ENCODE measurements around the gene FRMD5.

The FRMD5 gene

DNA sequence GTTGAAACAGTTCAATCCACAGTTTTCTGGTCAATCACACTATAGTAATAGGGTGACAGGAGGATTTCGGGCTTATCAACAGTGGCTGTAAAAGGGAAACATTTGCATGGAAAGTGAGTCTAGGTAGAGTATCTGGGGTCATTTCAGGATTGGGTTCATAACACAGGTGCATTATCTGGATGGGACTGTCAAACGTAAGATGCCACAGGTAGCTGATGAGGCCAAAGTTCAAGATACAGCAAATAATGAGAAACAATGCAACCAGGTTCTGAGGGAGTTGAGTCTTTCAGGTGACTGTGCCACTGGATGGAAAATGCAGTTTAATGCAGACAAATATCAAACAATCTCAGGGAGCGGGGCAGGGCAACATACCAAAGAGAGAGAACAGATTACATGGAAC lies 306.0 kb downstream of the FRMD5 start:
- no peaks in the 10 kb centered on the region for H3K27me3 ChIP-seq

DNA sequence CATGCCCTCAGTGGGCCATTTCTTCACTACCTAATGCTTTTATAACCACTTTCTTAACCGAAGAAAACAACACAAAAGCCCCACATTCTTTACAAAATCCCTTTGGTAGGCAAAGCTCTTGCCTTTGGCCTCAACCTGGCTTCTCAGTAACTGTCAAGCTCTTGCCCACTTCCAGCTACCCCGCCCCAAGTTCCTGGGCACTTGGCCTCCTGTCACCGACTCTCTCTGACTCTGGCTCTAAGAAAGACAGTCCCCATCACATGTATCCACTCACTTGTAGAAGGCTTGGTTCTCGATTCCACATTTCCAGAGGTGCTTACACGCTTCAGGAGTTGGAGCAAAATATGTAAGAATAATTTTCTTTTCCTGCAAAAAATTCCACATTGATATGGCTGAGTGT lies 307.2 kb downstream of the FRMD5 start:
- TF ChIP-seq Cebpa-rat (IDR thresholded peaks at IDR 0.05), result no peak
- Histone ChIP-seq H3K4me3 (no peak overlapping the region), H3K36me3 (peaks cover 44% of the 10 kb centered on the region), H3K9ac (no peak overlapping the region), H3K4me2 (no peak overlapping the region), H3K9me3 (no peaks in the 10 kb centered on the region), H3K27ac (no peak overlapping the region), H3K4me1 (no peaks in the 10 kb centered on the region), H4K20me1 (no peaks in the 10 kb centered on the region), H3K27me3 (no peaks in the 10 kb centered on the region)

More for the DNA sequence above, 306.0 kb downstream of the FRMD5 start:
- Histone ChIP-seq H3K9ac (no peak overlapping the region), H4K20me1 (no peaks in the 10 kb centered on the region), H3K27ac (no peak overlapping the region), H3K36me3 (peaks cover 32% of the 10 kb centered on the region), H3K4me2 (no peak overlapping the region), H3K4me1 (no peaks in the 10 kb centered on the region), H3K9me3 (no peaks in the 10 kb centered on the region), H3K4me3 (no peak overlapping the region)
- no peak for TF ChIP-seq Cebpa-rat (IDR thresholded peaks at IDR 0.05)

DNA sequence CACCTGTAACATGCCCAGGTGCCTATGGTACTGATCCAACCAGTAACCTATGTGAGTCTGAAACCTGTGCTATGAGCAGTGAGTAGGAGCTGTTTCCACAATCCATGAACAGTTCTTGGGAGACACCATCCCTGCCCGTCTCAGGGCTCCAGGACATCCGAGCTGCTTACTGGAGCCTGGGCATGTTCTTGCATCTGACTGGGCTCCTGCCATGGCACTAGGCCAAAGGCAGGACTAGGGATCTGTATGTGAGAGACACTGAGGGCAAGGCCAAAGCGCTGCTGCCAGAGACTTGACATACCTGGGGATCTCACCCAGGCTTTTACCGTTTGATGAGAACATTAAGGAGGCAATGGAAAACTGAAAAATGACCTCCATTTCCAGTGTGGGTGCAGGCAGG lies 308.5 kb downstream of the FRMD5 start:
- no peak overlapping the region for H3K27ac ChIP-seq
- no peaks in the 10 kb centered on the region for H3K4me1 ChIP-seq
- H3K9ac ChIP-seq, result no peak overlapping the region
- H3K9me3 ChIP-seq, result no peaks in the 10 kb centered on the region
- H3K36me3 ChIP-seq, result peaks cover 51% of the 10 kb centered on the region
- no peaks in the 10 kb centered on the region for H3K27me3 ChIP-seq
- no peak overlapping the region for H3K4me3 ChIP-seq
- H3K4me2 ChIP-seq, result no peak overlapping the region
- no peaks in the 10 kb centered on the region for H4K20me1 ChIP-seq
- no peak for TF ChIP-seq Cebpa-rat (IDR thresholded peaks at IDR 0.05)

DNA sequence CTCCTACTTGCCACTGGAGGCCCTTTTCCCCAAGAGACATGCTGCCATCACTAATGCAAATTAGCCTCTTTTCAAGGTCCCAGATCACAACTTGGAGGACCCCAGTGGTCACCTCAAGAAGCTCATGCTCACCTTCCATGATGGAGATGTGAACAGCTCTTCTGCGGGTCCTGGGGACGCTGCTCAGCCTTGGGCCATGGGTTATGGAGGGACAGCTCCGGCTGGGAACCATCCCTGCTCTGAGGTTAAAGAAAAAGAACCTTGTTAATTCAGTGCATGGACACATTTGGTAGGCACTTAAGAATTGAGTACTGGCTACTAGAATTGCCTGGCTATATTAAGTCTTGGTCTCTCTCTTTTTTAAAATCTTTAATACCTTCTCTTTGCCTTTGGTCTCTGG lies 311.5 kb downstream of the FRMD5 start:
- Histone ChIP-seq H3K27ac (no peak overlapping the region), H3K36me3 (peaks cover 66% of the 10 kb centered on the region), H3K4me1 (no peaks in the 10 kb centered on the region), H3K4me2 (no peak overlapping the region), H3K4me3 (no peak overlapping the region), H3K27me3 (no peaks in the 10 kb centered on the region), H3K9me3 (no peaks in the 10 kb centered on the region), H4K20me1 (no peaks in the 10 kb centered on the region), H3K9ac (no peak overlapping the region)
- TF ChIP-seq Cebpa-rat (IDR thresholded peaks at IDR 0.05), result no peak

DNA sequence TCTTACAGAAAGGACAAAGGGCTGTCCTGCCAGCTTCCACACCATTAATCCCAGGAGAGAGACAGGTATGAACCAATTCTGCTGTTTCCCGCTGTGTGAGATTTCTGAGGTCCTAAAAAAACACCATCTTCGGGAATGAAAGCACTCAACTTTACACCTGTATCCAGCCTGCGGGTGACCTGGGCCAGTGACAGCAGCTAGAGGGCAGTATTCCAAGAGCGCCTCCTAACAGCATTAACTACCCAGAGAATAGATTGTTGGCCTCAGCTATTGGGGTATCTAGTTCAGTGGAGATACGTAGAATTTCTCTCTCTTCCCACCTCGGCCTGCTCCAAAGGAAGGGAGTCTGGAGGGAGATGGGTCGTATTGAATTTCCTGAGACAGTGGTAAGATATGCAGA lies 313.1 kb downstream of the FRMD5 start:
- Histone ChIP-seq H3K4me3 (no peak overlapping the region), H3K27ac (no peak overlapping the region), H3K4me1 (no peaks in the 10 kb centered on the region), H4K20me1 (no peaks in the 10 kb centered on the region), H3K36me3 (peaks cover 82% of the 10 kb centered on the region), H3K9me3 (no peaks in the 10 kb centered on the region), H3K27me3 (no peaks in the 10 kb centered on the region), H3K4me2 (no peak overlapping the region), H3K9ac (no peak overlapping the region)
- no peak for TF ChIP-seq Cebpa-rat (IDR thresholded peaks at IDR 0.05)

DNA sequence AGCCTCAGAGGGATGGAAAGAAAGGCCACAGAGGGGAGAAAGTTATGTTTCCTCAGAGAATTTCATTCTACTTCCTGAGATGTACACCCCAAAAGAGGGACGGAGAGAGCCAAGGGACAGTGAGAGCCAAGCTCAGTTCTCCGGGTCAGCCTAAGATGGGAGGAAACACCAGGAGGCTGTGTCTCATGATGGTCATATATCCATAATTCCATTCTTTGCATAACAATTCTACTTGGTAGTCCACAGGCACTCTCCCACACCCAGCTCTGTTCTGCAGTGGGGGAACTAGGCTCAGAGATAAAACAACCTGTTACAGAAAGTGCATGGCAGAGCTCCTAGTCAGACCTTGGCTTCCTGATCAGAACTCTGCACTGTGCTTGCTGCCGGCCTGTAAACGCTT lies 313.8 kb downstream of the FRMD5 start:
- no peak for TF ChIP-seq Cebpa-rat (IDR thresholded peaks at IDR 0.05)
- H4K20me1 ChIP-seq, result no peaks in the 10 kb centered on the region
- H3K27me3 ChIP-seq, result no peaks in the 10 kb centered on the region
- H3K4me3 ChIP-seq, result no peak overlapping the region
- H3K4me2 ChIP-seq, result no peak overlapping the region
- H3K4me1 ChIP-seq, result no peaks in the 10 kb centered on the region
- H3K36me3 ChIP-seq, result peaks cover 89% of the 10 kb centered on the region
- no peak overlapping the region for H3K9ac ChIP-seq
- H3K27ac ChIP-seq, result no peak overlapping the region
- H3K9me3 ChIP-seq, result no peaks in the 10 kb centered on the region

DNA sequence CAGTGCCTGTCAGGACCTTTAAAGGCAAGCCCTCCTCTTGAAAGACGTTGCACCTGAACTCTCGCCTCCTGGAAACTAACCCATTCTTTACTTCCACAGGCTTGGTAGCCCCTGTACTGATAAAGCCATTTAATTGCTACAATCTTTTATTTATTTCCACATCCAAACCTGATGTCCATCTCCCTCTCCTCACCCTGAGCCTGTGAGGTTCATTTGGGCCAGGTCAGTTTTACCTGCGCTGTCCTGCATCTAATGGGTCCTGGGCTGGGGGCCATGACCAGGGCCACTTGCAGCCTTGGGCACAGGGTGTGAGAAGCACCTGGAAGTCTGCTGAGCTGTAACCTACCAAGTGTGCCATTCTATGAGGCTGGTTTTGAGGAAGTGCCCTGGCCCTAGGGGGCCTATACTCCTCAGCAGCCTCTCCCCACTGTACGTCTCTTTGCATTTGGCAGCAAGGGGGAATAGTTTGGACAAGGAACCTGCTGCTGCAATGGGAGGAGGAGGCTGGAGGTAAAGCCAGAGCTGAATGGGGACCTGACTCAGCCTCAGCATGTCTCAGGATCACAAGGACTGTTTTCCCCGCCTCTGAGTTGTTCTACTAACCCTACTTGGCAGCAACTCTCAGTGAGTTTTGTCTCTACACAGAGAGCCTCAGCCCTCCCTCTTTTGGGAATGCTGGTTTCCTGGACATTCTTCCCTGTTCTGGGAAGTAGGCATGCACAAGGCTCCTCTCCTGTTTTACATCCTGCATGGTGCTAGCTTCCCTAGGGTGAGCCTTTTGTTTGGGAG lies 314.5 kb downstream of the FRMD5 start:
- Histone ChIP-seq H3K4me2 (no peak overlapping the region), H3K36me3 (peaks cover 91% of the 10 kb centered on the region), H3K9ac (no peak overlapping the region)

DNA sequence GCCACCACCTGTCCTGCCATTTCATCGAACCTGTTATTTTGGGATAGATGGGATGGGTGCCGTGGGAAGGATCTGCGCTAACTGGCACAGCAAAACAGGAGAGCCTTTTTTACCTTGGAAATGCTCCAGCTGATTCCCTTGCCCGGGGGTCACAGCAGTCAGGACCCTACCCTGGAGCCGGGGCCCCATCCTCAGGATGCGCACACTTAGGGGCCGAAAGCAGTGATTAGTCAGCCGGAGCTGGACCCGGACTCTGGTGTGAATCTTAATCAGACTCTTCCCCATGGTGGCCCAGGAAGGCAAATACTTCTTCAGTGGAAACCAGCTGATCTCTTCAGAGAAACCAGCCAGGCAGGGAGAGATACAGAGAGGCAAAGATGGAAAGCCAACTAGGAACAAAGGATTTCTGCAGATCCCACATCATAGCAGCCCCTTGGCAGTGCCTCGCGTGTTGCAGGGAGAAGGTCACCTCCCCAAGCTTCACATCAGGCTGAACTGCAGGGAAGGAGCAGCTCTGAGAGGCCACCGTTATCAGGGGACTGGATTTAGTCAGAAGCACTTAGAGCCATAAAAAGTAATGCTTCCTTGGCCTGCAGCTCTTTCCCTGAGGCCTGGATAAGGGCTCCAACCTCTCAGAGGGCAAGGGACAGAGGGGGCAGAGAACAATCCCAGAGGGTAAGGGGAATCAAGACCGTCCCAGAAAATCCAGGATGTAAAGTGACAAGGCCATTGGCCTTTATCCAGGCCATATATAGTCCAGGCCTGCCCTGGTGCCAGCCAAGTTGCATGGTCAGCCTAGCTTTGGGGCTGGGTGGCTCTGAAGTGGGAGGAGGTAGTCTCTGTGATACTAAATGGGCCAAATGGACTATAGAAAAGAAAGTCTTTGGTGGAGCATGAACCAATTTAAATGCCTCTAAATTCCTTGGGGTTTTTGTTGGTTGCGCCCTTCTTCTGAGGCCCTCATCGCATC lies 315.4 kb downstream of the FRMD5 start:
- TF ChIP-seq Cebpa-rat (IDR thresholded peaks at IDR 0.05), result no peak
- Histone ChIP-seq H3K27me3 (no peaks in the 10 kb centered on the region), H3K4me1 (no peaks in the 10 kb centered on the region), H3K4me3 (no peak overlapping the region), H3K4me2 (no peak overlapping the region), H3K9me3 (no peaks in the 10 kb centered on the region), H3K36me3 (peaks cover 97% of the 10 kb centered on the region), H3K9ac (no peak overlapping the region), H3K27ac (no peak overlapping the region), H4K20me1 (no peaks in the 10 kb centered on the region)

More for the DNA sequence above, 314.5 kb downstream of the FRMD5 start:
- Histone ChIP-seq H3K9me3 (no peaks in the 10 kb centered on the region), H3K4me1 (no peaks in the 10 kb centered on the region), H4K20me1 (no peaks in the 10 kb centered on the region), H3K27me3 (no peaks in the 10 kb centered on the region), H3K4me3 (no peak overlapping the region), H3K27ac (no peak overlapping the region)
- no peak for TF ChIP-seq Cebpa-rat (IDR thresholded peaks at IDR 0.05)

- Histone ChIP-seq H3K27ac (no peak overlapping the region), H4K20me1 (no peaks in the 10 kb centered on the region), H3K9me3 (no peaks in the 10 kb centered on the region), H3K9ac (no peak overlapping the region), H3K36me3 (peaks cover 97% of the 10 kb centered on the region), H3K4me1 (no peaks in the 10 kb centered on the region), H3K4me2 (no peak overlapping the region), H3K4me3 (no peak overlapping the region), H3K27me3 (no peaks in the 10 kb centered on the region)
- TF ChIP-seq Cebpa-rat (IDR thresholded peaks at IDR 0.05), result no peak
Observed at GRCh38 chr15:43878446-43878845, 316.6 kb downstream of the FRMD5 start.

DNA sequence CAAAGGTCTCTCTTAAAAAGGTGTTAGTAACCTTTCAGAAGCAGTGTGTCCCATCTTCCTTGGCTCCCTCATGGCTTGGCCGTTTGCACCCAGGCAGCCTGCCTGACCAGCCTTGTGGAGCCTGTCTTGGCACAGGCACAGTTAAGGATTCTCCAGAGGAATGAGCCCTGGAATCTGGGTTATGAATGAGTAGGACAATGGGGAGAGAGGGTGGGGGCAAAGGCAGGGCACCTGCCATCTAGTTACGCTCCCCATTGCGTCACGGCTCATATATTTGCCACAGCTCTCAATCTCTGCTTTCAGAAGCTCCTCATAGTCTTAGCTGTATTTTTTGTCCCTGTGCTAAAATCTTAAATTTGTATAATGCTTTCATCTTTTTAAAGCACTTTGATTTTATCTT lies 317.7 kb downstream of the FRMD5 start:
- Histone ChIP-seq H3K27me3 (no peaks in the 10 kb centered on the region), H3K4me2 (no peak overlapping the region), H4K20me1 (no peaks in the 10 kb centered on the region), H3K4me3 (no peak overlapping the region), H3K36me3 (peaks cover 94% of the 10 kb centered on the region), H3K4me1 (no peaks in the 10 kb centered on the region), H3K9ac (no peak overlapping the region), H3K9me3 (no peaks in the 10 kb centered on the region), H3K27ac (no peak overlapping the region)
- TF ChIP-seq Cebpa-rat (IDR thresholded peaks at IDR 0.05), result no peak

All from BLaER1 (cell line).